ENCODE data around the gene RPS19BP1.

GRCh38 chr22:39481595-39481994 is 51.0 kb downstream of the RPS19BP1 start:
- no peak for TF ChIP-seq EP300 (IDR thresholded peaks at IDR 0.05; ENCODE audit: borderline replicate concordance)
- TF ChIP-seq USF1 (IDR thresholded peaks at IDR 0.05): no peak
- no peak for TF ChIP-seq CEBPB (IDR thresholded peaks at IDR 0.05)
- no peak for TF ChIP-seq NFIC (IDR thresholded peaks at IDR 0.05)
